ENCODE results near the gene TYW1. TPM values are rescaled to one million over a fixed set of nuclear protein-coding genes. Genes with fewer than 3 reads are reported as not detected.
"Not testable (repeated sequence)": the region's sequence is repeated elsewhere in the genome, so short reads cannot be mapped to it uniquely, and the experiment has no call there.

TYW1 gene
- polyA plus RNA-seq, 4 donors, result 3.4 to 18.8 (median 8.1) TPM

- not testable (repeated sequence) for FAIRE-seq; DNase-seq; H3K9me3 ChIP-seq (ENCODE audit: control insufficient read depth in 2 of 2, insufficient read depth in 1 of 2, low read depth in 1 of 2, low read length in 1 of 2); H3K27ac ChIP-seq (ENCODE audit: low read depth in 1 of 3, low read length in 2 of 3); H3K27me3 ChIP-seq (ENCODE audit: control insufficient read depth in 3 of 3, insufficient read depth in 3 of 3, low read length in 3 of 3); H3K4me3 ChIP-seq (ENCODE audit: low read depth in 1 of 3, low read length in 3 of 3); H3K4me1 ChIP-seq (ENCODE audit: control insufficient read depth in 3 of 3, insufficient read depth in 2 of 3, low read depth in 1 of 3, low read length in 2 of 3)
- peaks cover 0 to 30% (median 2%) of the 10 kb centered on the region in 3 donors for H3K36me3 ChIP-seq (ENCODE audit: control insufficient read depth in 3 of 3, insufficient read depth in 2 of 3, low read depth in 1 of 3, low read length in 3 of 3)
- WGBS, 3 donors, result 94 to 95% (median 94%) methylated on average over 2 of the region's 2 CpGs
These were observed 7.5 kb downstream of the TYW1 start for GRCh38 chr7:67004145-67004544.

GRCh38 chr7:67006965-67007364, 10.3 kb downstream of the TYW1 start:
- FAIRE-seq (no peak), DNase-seq (no peak)
- H3K9me3 ChIP-seq (ENCODE audit: control insufficient read depth in 2 of 2, insufficient read depth in 1 of 2, low read depth in 1 of 2, low read length in 1 of 2), result no peaks in the 10 kb centered on the region
- no peaks in the 10 kb centered on the region for H3K27me3 ChIP-seq (ENCODE audit: control insufficient read depth in 3 of 3, insufficient read depth in 3 of 3, low read length in 3 of 3)
- no peaks in the 10 kb centered on the region for H3K4me1 ChIP-seq (ENCODE audit: control insufficient read depth in 3 of 3, insufficient read depth in 2 of 3, low read depth in 1 of 3, low read length in 2 of 3)
- H3K36me3 ChIP-seq (ENCODE audit: control insufficient read depth in 3 of 3, insufficient read depth in 2 of 3, low read depth in 1 of 3, low read length in 3 of 3), result peaks cover 0 to 42% (median 8%) of the 10 kb centered on the region in 3 donors
- H3K4me3 ChIP-seq (ENCODE audit: low read depth in 1 of 3, low read length in 3 of 3), result no peak overlapping the region
- WGBS, 3 donors, result 70 to 79% (median 75%) methylated on average over 2 of the region's 2 CpGs
- no peak overlapping the region for H3K27ac ChIP-seq (ENCODE audit: low read depth in 1 of 3, low read length in 2 of 3)

- H3K27ac ChIP-seq (ENCODE audit: low read depth in 1 of 3, low read length in 2 of 3), result no peak overlapping the region
- DNase-seq, result no peak
- no peak for FAIRE-seq
- no peaks in the 10 kb centered on the region for H3K27me3 ChIP-seq (ENCODE audit: control insufficient read depth in 3 of 3, insufficient read depth in 3 of 3, low read length in 3 of 3)
- H3K4me1 ChIP-seq (ENCODE audit: control insufficient read depth in 3 of 3, insufficient read depth in 2 of 3, low read depth in 1 of 3, low read length in 2 of 3), result no peaks in the 10 kb centered on the region
- 89 to 94% (median 91%) methylated on average over 4 of the region's 4 CpGs for WGBS, 3 donors
- peaks cover 0 to 44% (median 8%) of the 10 kb centered on the region in 3 donors for H3K36me3 ChIP-seq (ENCODE audit: control insufficient read depth in 3 of 3, insufficient read depth in 2 of 3, low read depth in 1 of 3, low read length in 3 of 3)
- no peak overlapping the region for H3K4me3 ChIP-seq (ENCODE audit: low read depth in 1 of 3, low read length in 3 of 3)
- H3K9me3 ChIP-seq (ENCODE audit: control insufficient read depth in 2 of 2, insufficient read depth in 1 of 2, low read depth in 1 of 2, low read length in 1 of 2), result no peaks in the 10 kb centered on the region
These were observed 11.6 kb downstream of the TYW1 start for GRCh38 chr7:67008260-67008659.

GRCh38 chr7:67009677-67010076, 13.0 kb downstream of the TYW1 start:
- not testable (repeated sequence) for FAIRE-seq; H3K4me3 ChIP-seq (ENCODE audit: low read depth in 1 of 3, low read length in 3 of 3); DNase-seq; H3K4me1 ChIP-seq (ENCODE audit: control insufficient read depth in 3 of 3, insufficient read depth in 2 of 3, low read depth in 1 of 3, low read length in 2 of 3); H3K9me3 ChIP-seq (ENCODE audit: control insufficient read depth in 2 of 2, insufficient read depth in 1 of 2, low read depth in 1 of 2, low read length in 1 of 2); H3K27me3 ChIP-seq (ENCODE audit: control insufficient read depth in 3 of 3, insufficient read depth in 3 of 3, low read length in 3 of 3); H3K27ac ChIP-seq (ENCODE audit: low read depth in 1 of 3, low read length in 2 of 3)
- 86 to 87% (median 87%) methylated on average over 3 of the region's 3 CpGs for WGBS, 3 donors
- peaks cover 0 to 47% (median 8%) of the 10 kb centered on the region in 3 donors for H3K36me3 ChIP-seq (ENCODE audit: control insufficient read depth in 3 of 3, insufficient read depth in 2 of 3, low read depth in 1 of 3, low read length in 3 of 3)

- peaks cover 4 to 61% (median 8%) of the 10 kb centered on the region in 3 donors for H3K36me3 ChIP-seq (ENCODE audit: control insufficient read depth in 3 of 3, insufficient read depth in 2 of 3, low read depth in 1 of 3, low read length in 3 of 3)
These were observed 17.5 kb downstream of the TYW1 start for GRCh38 chr7:67014076-67014622.

GRCh38 chr7:67017971-67018370, 21.3 kb downstream of the TYW1 start:
- not testable (repeated sequence) for H3K9me3 ChIP-seq (ENCODE audit: control insufficient read depth in 2 of 2, insufficient read depth in 1 of 2, low read depth in 1 of 2, low read length in 1 of 2); H3K4me1 ChIP-seq (ENCODE audit: control insufficient read depth in 3 of 3, insufficient read depth in 2 of 3, low read depth in 1 of 3, low read length in 2 of 3); H3K27me3 ChIP-seq (ENCODE audit: control insufficient read depth in 3 of 3, insufficient read depth in 3 of 3, low read length in 3 of 3); H3K27ac ChIP-seq (ENCODE audit: low read depth in 1 of 3, low read length in 2 of 3); H3K4me3 ChIP-seq (ENCODE audit: low read depth in 1 of 3, low read length in 3 of 3); DNase-seq; FAIRE-seq
- WGBS, 3 donors, result 92 to 94% (median 93%) methylated on average over 8 of the region's 8 CpGs
- peaks cover 6 to 64% (median 8%) of the 10 kb centered on the region in 3 donors for H3K36me3 ChIP-seq (ENCODE audit: control insufficient read depth in 3 of 3, insufficient read depth in 2 of 3, low read depth in 1 of 3, low read length in 3 of 3)

More at GRCh38 chr7:67014076-67014622, 17.5 kb downstream of the TYW1 start:
- 90 to 97% (median 94%) methylated on average over 9 of the region's 9 CpGs for WGBS, 3 donors
- not testable (repeated sequence) for H3K27ac ChIP-seq (ENCODE audit: low read depth in 1 of 3, low read length in 2 of 3); H3K27me3 ChIP-seq (ENCODE audit: control insufficient read depth in 3 of 3, insufficient read depth in 3 of 3, low read length in 3 of 3); FAIRE-seq; DNase-seq; H3K4me3 ChIP-seq (ENCODE audit: low read depth in 1 of 3, low read length in 3 of 3); H3K4me1 ChIP-seq (ENCODE audit: control insufficient read depth in 3 of 3, insufficient read depth in 2 of 3, low read depth in 1 of 3, low read length in 2 of 3); H3K9me3 ChIP-seq (ENCODE audit: control insufficient read depth in 2 of 2, insufficient read depth in 1 of 2, low read depth in 1 of 2, low read length in 1 of 2)

DNA sequence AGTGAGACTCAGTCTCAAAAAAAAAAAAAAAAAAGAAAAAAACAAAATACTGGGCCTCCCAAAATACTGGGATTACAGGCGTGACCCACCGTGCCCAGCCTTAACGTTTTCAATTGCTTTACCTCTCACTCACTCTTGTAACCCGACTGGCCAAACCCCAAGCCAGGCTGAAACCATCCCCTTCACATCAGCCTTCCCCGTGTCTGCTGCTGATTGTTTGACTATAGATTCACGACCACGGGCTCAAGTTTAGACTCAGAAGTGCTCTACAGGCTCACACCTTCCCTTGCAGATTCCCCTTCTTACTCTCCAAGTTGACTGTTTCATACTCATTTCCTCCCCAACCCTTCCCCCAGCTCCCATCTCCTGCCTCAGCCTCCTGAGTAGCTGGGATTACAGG, 22.3 kb downstream of the TYW1 start:
- DNase-seq (no peak), FAIRE-seq (no peak)
- H3K27me3 ChIP-seq (ENCODE audit: control insufficient read depth in 3 of 3, insufficient read depth in 3 of 3, low read length in 3 of 3), result no peaks in the 10 kb centered on the region
- H3K36me3 ChIP-seq (ENCODE audit: control insufficient read depth in 3 of 3, insufficient read depth in 2 of 3, low read depth in 1 of 3, low read length in 3 of 3), result peaks cover 6 to 65% (median 8%) of the 10 kb centered on the region in 3 donors
- H3K4me1 ChIP-seq (ENCODE audit: control insufficient read depth in 3 of 3, insufficient read depth in 2 of 3, low read depth in 1 of 3, low read length in 2 of 3), result no peaks in the 10 kb centered on the region
- H3K27ac ChIP-seq (ENCODE audit: low read depth in 1 of 3, low read length in 2 of 3), result no peak overlapping the region
- no peaks in the 10 kb centered on the region for H3K9me3 ChIP-seq (ENCODE audit: control insufficient read depth in 2 of 2, insufficient read depth in 1 of 2, low read depth in 1 of 2, low read length in 1 of 2)
- H3K4me3 ChIP-seq (ENCODE audit: low read depth in 1 of 3, low read length in 3 of 3), result no peak overlapping the region
- WGBS, 3 donors, result 73 to 86% (median 85%) methylated on average over 7 of the region's 7 CpGs

- 65 to 81% (median 74%) methylated on average over 8 of the region's 8 CpGs for WGBS, 3 donors
- DNase-seq (peak; percentile 47 to 78), FAIRE-seq (no peak)
- H3K4me3 ChIP-seq (ENCODE audit: low read depth in 1 of 3, low read length in 3 of 3), result no peak overlapping the region
- no peaks in the 10 kb centered on the region for H3K9me3 ChIP-seq (ENCODE audit: control insufficient read depth in 2 of 2, insufficient read depth in 1 of 2, low read depth in 1 of 2, low read length in 1 of 2)
- no peaks in the 10 kb centered on the region for H3K4me1 ChIP-seq (ENCODE audit: control insufficient read depth in 3 of 3, insufficient read depth in 2 of 3, low read depth in 1 of 3, low read length in 2 of 3)
- H3K27ac ChIP-seq (ENCODE audit: low read depth in 1 of 3, low read length in 2 of 3), result peak overlapping the region in 1 of 3 donors; percentile 56
- H3K27me3 ChIP-seq (ENCODE audit: control insufficient read depth in 3 of 3, insufficient read depth in 3 of 3, low read length in 3 of 3), result no peaks in the 10 kb centered on the region
- H3K36me3 ChIP-seq (ENCODE audit: control insufficient read depth in 3 of 3, insufficient read depth in 2 of 3, low read depth in 1 of 3, low read length in 3 of 3), result peaks cover 6 to 63% (median 8%) of the 10 kb centered on the region in 3 donors
These were observed 23.1 kb downstream of the TYW1 start for GRCh38 chr7:67019562-67020390.
